Ishikawa (cell line): ENCODE data around the gene OLAH.

Experiments
- CEBPB ChIP-seq: IDR thresholded peaks from 2 replicates; pipeline ENCODE4 v1.6.1; 2012
- CREB1 ChIP-seq: IDR thresholded peaks from 2 replicates; pipeline ENCODE4 v1.6.1; 2012; ENCODE audit warnings: low read depth
- EP300 ChIP-seq: IDR thresholded peaks from 2 replicates; pipeline ENCODE4 v1.6.1; 2012; ENCODE audit warnings: borderline replicate concordance
- FOXM1 ChIP-seq: IDR thresholded peaks from 2 replicates; pipeline ENCODE4 v1.6.1; 2012; ENCODE audit warnings: low read depth, borderline replicate concordance
- RAD21 ChIP-seq: IDR thresholded peaks from 2 replicates; pipeline ENCODE4 v1.6.1; 2012; ENCODE audit warnings: low read depth
- YY1 ChIP-seq: IDR thresholded peaks from 2 replicates; pipeline ENCODE4 v1.6.1; 2012; ENCODE audit warnings: low read depth
- TF ChIP-seq, protein P1 (sequence below): IDR thresholded peaks from 2 replicates; pipeline ENCODE4 v1.6.1; 2012; ENCODE audit warnings: low read depth, mild to moderate bottlenecking

DNA sequence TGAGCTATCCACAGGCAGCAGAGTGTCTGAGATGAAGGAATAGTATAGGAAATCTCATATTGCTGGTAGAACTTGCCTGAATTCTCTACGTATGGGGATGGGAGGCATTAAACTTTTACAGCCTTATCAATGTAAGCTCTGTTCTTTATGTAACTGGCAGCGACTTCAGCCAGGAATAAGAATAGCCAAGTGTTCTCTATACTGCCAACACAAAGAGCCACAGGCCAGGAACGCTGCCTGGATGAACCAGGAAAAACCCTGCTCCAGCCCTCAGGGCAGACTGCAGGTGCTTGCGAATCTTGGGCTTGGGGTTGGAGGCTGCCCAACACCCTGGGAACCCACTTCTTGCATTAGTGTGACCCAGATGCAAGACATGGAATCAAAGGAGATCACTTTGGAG is 6.1 kb upstream of the OLAH start:
- TF ChIP-seq CEBPB (no peak), EP300 (no peak), FOXM1 (no peak), CREB1 (no peak), YY1 (no peak), RAD21 (no peak)
- TF ChIP-seq, protein P1, sequence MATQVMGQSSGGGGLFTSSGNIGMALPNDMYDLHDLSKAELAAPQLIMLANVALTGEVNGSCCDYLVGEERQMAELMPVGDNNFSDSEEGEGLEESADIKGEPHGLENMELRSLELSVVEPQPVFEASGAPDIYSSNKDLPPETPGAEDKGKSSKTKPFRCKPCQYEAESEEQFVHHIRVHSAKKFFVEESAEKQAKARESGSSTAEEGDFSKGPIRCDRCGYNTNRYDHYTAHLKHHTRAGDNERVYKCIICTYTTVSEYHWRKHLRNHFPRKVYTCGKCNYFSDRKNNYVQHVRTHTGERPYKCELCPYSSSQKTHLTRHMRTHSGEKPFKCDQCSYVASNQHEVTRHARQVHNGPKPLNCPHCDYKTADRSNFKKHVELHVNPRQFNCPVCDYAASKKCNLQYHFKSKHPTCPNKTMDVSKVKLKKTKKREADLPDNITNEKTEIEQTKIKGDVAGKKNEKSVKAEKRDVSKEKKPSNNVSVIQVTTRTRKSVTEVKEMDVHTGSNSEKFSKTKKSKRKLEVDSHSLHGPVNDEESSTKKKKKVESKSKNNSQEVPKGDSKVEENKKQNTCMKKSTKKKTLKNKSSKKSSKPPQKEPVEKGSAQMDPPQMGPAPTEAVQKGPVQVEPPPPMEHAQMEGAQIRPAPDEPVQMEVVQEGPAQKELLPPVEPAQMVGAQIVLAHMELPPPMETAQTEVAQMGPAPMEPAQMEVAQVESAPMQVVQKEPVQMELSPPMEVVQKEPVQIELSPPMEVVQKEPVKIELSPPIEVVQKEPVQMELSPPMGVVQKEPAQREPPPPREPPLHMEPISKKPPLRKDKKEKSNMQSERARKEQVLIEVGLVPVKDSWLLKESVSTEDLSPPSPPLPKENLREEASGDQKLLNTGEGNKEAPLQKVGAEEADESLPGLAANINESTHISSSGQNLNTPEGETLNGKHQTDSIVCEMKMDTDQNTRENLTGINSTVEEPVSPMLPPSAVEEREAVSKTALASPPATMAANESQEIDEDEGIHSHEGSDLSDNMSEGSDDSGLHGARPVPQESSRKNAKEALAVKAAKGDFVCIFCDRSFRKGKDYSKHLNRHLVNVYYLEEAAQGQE: no peak
